HG03575 (cell line): ENCODE results near the gene CACNA2D2.

ENCODE experiments used
- ATAC-seq: cut with Tn5 transposase; IDR thresholded peaks from one replicate; pipeline ENCODE4 v1.9.1; 2021; ENCODE audit not compliant: unreplicated experiment, insufficient number of reproducible peaks, low FRiP score; ENCODE audit errors: extremely low read depth

CACNA2D2 gene

DNA sequence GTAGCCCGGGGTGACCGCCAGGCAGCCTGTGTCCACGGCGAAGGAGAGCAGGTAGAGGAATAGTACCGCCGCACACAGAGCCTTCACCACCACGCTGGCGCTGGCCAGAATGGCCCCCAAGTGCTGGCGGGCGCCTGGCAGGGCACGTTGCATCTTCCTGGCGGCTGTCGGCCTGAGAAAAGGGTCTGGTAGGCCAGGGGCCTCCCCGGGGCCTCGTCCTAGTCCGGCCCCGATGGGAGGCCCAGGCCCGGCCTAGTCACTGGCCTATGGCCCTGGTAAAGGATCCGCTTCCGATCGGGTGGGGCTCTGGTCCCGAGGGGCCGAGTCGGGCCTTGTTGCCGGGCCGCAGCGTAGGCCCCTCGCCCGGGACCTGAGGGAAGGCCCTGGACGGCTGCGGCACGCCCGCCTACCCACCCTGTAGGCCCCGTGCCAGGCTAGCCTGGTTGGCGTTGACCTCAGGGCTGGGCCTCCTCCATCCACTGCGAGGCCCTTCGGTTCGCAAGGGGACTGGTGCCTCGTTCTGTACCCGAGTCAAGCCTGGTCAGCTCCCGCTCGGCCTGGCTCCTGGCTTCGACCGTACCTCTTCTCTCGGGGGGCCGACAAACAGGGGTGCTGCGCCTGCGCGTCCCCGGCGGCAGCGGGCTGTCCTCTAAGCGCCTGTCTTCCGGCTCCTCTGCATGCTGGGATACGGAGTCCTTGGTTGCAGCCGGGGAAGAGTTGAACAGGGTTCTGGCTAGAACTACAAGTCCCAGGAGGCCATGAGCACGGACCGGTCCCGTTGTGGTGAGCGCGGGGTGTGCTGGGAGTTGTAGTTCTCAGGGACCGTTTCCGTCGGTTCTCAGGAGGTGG, 144.3 kb downstream of the CACNA2D2 start, which contains the start of gene TMEM115:
TMEM115 (minus strand) TSS at position 611 of the 849 bp plus-strand sequence; CDS start at position 153, 458 bp downstream.
- peak; percentile 90 for ATAC-seq

DNA sequence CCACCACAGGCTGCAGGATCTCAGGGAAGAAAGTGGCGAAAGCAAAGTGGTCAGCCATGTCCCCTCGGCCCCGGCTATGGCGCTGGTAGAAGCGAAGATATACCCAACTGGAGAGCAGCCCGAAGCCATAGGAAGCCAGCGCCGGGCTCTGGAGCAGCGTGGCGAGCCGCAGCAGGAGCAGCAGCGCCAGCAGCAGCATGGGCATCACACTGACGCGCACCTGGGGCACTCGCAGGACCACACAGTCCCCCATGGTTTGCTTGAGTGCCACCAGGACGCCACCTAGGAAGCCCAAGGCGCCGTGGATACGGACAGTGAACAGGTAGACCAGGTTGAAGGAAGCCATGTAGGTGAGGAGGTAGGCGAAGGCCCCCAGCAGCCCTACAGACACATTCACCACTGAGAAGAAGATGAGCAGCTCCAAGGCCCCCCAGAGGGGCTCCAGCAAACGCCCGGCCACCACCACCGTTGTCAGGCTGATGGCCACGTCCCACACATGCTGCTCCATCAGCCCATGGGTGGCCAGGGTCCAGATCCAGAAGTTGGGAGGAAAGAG, 145.0 kb downstream of the CACNA2D2 start:
- ATAC-seq, result no peak

DNA sequence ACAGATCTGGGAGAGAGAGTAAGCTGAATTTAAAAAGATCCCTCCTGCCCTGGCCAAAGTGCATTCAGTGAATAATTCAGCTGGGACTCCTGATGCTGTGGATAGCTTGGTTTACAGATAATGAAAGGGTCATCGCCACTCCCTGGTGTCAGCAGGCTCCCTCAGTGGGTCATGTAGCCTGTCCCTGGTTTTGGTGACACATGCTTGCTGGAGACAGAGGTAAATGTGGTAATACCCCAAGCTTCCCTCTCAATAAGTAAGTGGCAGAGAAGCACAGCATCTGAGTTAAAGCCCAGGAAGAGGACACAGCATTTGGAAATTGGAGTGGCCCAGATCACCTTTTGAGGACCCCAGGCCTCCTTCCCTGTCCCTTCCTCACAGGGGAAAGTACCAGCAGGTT, 146.0 kb downstream of the CACNA2D2 start:
- no peak for ATAC-seq

DNA sequence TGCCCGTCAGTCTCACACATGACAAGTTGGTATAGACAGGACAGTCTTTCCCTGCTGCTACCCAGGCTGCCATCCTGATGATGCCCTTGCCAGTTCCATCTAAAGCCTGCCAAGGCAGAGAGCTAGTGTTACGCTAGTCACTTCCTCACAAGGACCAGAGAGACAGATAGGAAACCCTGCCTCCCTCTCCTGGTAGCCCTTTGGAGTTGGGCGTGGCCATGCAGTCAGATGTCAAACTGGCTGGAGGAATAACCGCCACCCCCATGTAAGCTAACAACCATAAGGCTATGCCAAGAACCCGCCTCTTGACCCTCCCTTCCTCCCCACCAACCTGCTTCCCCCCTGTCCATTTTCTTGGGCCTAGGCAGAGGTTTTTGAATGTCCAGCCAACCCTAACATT, 146.9 kb downstream of the CACNA2D2 start:
- ATAC-seq, result no peak

DNA sequence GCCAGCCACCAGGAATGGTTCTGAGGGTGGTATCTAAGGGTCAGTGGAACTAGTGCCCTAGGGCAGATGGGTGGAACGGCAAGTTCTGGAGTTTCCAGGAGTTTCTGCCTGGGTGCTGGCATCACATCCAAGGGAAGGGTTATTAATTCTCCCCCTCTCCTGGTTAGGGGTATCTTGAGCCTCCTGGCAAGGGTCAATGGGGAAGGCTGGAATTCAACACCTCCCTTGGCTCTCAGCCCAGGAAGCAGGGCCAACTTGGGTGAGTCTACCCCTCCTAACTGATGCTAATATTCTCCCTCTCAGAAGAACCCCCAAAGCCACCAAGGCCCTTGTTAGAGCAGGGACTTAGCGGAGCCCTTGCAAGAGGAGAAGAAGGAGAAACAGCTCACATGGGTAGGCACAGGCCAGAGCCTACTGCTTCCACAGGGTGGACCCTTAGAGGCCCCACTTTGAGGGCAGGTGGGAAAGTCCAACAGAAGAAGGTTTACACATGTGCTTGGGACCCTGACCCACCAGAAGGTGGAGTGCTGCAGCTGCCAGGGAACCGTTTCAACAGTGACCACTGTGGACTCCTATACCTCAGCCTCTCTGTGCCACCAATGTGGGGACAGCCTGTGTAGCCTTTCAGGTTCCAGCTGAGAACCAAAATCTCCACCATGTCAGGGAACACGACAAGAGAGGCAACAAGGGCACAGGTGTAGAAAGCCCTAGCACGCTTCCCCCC, 147.4 kb downstream of the CACNA2D2 start:
- ATAC-seq, result no peak

DNA sequence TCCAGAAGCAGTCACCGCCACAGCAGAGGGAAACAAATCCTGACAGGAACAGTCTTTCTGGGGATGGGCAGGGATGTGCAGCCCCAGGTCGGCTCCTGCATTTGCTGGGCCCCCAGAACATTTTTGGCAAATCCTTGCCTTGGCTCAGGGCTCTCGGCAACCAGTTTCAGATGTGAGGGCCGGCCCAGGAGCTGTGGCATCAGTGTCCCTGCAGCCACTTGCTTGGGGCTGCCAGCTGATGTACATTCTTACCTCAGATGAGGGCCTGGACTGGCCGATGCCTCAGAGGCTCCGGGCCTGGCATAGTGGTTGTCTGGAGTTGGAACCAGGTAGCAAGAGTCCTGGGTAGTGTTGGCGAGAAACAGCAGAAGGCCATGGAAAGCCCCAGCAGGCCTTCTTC, 148.6 kb downstream of the CACNA2D2 start:
- no peak for ATAC-seq

DNA sequence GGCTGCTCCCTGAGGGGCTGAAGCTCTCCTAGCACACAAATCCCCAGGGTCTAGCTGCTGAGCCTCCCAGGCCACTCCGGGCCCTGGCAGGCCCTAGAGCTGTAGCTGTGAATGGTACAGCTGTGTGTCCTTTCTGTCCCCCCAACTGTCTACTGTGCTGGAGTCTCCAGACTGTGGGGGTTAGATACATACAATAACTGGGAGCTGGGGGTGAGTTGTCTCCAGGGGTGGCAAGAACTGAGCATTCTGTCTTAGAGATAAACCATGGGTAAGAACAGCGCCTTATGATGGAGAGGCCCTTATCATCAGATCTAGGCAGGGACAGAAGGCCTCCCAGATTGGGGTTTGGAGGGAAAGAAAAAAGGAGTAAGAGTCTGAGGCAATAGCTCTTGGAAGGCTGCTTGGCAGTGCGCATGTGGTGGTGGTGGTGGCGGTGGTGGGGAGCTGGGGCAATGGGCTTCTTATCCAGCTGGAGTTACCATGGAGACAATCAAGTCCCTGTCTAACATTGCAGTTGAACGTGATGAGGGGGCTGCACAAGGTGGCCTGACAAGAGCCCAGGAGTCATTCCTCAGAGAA, 149.2 kb downstream of the CACNA2D2 start:
- ATAC-seq, result no peak

DNA sequence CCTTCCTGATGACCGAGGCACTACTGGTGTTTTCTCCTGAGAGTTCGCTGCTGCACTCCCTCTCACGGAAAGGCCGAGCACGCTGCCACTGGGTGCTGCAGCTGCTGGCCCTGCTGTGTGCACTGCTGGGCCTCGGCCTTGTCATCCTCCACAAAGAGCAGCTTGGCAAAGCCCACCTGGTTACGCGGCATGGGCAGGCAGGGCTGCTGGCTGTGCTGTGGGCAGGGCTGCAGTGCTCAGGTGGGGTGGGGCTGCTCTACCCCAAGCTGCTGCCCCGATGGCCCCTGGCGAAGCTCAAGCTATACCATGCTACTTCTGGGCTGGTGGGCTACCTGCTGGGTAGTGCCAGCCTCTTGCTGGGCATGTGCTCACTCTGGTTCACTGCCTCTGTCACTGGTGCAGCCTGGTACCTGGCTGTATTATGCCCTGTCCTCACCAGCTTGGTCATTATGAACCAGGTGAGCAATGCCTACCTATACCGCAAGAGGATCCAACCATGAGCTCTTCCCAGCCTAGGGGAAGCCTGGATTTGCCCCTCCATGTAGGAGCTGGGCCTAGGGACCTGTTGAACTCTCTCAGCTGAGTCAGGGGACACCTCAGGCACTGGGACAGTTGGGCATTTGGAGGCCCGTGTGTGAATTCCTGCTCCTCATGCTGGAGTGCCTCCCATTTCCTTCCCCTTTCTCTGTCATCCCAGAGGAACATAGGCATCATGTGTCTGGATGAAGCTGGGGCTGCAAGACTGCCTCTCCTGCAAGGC, 150.0 kb downstream of the CACNA2D2 start:
- no peak for ATAC-seq

DNA sequence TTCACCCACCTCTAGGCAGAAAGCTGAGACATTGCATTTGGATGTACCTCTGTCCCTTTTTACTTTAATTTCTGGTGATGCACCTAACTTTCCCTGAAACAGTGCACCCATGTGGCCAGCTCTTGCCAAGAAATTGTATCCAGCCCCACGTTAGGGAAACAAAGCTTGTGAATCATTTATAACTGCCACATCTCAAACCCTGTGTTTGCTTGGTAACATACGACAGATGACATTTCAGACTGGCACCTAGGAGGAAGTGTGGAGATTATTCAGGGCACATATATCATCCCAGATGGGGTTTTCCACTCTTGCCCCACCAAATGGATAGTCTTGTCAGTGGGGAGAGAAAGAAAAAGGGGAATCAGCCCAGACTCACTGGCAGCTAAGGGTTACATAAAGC, 150.7 kb downstream of the CACNA2D2 start:
- ATAC-seq, result no peak

DNA sequence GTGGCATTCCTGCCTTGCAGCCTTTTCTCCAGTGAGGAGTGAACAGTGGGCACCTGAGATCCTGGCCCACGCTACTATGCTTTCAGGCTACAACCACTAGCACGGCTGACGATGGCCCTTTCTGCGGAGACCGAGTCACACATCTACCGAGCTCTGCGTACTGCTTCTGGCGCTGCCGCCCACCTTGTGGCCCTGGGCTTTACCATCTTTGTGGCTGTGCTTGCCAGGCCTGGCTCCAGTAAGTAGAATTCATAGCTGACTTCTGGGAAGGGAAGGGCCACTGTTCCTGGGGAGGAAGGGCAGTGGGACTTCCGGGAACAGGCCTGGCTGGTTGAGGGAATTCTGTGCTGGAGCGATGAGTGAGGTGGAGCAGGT, 152.1 kb downstream of the CACNA2D2 start:
- ATAC-seq, result no peak

DNA sequence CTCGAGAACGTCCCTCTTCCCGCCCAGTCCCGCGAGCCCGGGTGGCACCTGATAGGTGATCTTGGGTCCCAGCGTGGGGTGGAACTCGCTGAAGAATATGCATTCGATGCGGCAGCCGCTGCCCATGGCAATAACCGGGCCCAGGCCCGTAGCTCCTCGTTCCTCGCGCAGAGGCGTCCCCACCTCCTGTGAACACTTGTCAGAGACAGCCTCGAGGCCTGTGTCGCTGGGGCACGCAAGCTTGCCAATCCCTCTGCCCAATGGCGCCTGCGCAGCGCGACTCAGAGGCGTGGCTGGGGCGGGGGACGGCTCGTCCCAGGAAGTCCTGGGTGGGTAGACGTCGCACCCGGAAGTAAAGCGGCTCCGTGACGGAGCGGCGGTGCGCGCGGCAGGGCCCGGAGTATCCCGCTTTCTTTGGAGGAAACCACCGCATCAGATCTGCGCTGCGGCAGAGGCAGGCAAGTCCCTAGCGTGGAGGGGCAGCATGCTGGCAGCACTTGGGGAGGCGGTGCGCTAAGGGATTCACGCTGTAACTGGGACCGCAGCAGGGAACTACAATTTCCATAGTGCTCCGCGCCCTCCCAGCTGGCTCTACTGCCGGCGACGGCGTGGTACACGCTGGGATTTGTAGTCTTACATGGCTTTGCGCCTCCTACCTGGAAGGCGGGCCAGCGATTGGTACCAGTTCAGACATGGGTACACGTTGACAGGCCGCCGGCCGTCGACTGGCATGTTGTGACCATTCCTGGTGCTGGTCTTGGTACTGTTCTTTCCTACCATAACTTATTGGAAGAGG, 152.7 kb downstream of the CACNA2D2 start, which contains the start of the genes CYB561D2 and NPRL2:
CYB561D2 (plus strand) TSS at position 336 of the 796 bp plus-strand sequence. CDS start 572 bp downstream, outside the sequence.
NPRL2 (minus strand) TSS at position 249 of the 796 bp plus-strand sequence; CDS start at position 126, 123 bp downstream.
- ATAC-seq, result no peak

DNA sequence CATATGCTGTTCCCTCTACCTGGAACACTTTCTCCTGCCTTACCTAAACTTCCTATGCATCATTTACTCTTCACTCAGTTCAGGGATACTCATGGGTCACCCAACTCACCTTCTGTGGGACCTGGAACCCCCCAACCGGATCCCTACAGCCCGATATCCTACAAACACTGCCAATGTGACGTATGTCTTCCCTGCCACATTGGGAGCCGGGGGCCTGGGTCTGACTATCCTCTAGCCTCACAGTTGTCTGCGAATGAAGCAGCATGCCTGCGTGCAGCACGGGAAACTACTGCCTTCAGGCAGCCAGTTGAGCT, 153.3 kb downstream of the CACNA2D2 start:
- ATAC-seq, result no peak

DNA sequence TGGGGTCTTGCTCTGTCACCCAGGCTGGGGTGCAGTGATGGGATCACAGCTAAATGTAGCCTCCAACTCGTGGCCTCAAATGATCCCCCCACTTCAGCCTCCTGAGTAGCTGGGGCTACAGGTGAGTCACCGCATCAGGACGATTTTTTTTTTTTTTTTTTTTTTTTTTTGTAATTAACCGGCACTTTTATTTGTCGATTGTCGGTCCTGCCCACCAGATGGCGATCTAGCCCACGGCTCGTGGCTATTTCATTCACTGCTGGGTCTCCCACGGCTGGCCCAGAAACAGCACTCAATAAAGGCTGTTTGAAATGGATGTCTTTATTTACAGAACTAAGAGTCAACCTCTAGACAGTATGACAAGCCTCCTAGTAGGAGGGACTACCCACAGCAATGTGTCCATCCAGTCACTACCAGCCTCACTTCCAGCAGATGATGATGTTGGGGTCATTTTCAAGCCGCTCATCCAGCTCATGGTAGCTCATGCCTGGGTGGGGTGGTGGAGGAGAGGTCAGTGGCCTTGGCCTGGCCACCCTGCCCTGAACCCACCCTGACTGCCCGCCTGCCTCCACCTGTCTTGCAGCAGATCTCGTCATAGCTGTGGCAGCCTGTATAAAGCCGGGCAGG, 156.1 kb downstream of the CACNA2D2 start:
- ATAC-seq, result no peak

DNA sequence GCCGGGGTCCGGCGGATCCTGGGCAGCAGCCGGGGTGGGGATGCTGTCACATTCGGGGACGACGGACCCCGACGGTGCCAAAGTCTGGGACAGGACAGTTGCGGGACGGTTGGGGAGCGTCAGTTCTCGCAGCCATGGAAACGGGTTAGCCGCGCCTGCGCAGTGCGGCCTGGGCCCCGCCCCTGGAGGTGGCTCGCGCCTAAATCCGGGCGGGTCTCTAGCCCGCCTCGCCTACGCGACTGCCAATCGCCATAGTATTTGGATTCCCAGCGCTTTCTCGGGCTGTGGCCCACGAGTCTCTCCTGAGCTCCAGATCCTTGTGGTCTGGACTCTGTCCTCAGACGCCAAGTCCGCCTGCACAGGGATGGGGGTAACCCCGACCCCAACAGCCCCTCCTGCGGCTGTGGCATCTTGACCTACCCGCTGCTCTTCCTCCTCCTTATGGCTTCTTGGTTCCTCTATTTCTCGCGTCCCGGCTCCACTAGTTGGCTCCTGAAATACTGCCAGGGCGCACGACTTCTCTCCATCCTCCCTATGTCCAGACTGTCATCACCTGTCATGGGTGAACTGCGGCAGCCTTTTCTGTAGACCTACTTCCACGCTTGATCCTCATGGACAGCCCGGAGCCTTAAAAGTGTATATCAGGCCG, 157.7 kb downstream of the CACNA2D2 start, which contains the start of gene ZMYND10:
ZMYND10 (minus strand) TSS at position 147 of the 649 bp plus-strand sequence. CDS start 153 bp downstream, outside the sequence.
- ATAC-seq, result no peak

DNA sequence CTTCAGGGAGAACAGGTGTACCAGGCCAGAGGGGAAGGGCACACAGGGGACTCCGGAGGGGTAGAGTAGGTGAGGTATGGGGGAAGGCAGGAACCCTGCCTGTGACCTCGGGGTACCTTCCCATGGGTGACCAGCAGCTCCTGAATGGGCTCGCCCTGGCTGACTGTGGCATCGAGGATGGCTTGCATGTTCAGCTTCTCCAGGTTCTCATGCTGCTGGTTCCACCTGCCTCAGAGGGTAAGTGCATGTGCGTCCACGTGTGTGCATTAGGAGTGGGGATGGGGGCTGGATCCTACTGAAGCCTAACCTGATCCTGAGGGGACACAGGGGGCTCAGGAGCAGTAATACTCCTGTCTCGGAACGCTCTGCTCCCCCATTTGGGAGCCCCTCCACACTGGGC, 158.4 kb downstream of the CACNA2D2 start:
- ATAC-seq, result no peak

DNA sequence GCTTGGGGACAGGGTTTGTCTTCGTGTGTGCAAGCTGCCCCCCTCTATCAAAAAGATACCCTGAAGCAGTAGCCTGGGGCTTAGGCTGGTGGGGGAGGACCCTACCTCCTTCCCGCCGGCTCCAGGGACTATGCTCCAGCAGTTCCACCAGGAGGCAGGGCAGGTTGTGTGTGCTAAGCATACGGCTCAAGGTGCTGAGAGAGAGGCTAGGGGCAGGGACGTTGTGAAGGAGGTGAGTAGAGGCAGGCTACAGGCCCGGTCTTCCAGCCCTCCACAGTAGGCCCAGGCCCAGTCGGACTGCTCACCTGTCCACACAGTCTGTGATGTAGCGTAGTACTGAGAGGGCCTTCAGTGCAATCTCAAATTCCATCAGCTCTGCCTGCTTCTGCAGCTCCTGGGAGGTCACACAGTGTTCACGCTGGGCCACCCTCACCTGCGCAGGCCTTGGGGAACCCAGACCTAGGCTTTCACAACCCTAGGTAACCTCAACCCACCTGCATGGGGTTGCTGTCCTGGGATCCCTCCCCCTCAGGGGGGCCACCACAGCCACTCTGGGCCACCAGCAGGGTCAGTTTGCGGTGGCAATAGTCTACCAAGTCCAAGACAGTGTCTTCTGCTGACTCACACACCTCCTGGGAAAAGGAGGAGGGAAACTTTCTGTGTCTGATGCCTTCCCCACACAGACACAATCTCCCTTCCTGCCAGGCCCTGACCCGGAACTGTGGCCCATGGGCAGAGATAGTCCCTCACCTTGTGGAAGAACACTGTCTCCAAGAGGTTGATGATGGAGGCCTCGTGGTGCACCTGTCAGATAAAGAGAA, 160.4 kb downstream of the CACNA2D2 start:
- ATAC-seq, result no peak
